Pulmonary artery endothelial cell (primary cell): ENCODE data around the gene CEP170B. TPM values are rescaled to one million over a fixed set of nuclear protein-coding genes. Genes with fewer than 3 reads are reported as not detected.

Experiments used
- DNase-seq: peaks from one replicate; pipeline ENCODE4 v3.0.0-alpha.2; 2011; ENCODE audit warnings: low read depth, low spot score
- total RNA-seq: library from RNA; depleted of rRNA; stranded (reverse); fragments of >200 nt; gene quantifications from 2 replicates; pipeline ENCODE4 v1.2.3, GENCODE V29; 2014

The CEP170B gene
- total RNA-seq, 1 donor from 2014 or later: 17.1 TPM

GRCh38 chr14:104866451-104867370 lies 1.6 kb downstream of the CEP170B start:
- DNase-seq: no peak

GRCh38 chr14:104867371-104868059 lies 2.4 kb downstream of the CEP170B start:
- DNase-seq: no peak

GRCh38 chr14:104868060-104868740 lies 3.1 kb downstream of the CEP170B start:
- DNase-seq: no peak

- DNase-seq: no peak
Measured at GRCh38 chr14:104868811-104869572, 3.9 kb downstream of the CEP170B start.

- no peak for DNase-seq
Measured at GRCh38 chr14:104869669-104870367, 4.8 kb downstream of the CEP170B start.

GRCh38 chr14:104870368-104871144 lies 5.5 kb downstream of the CEP170B start:
- DNase-seq: no peak

- no peak for DNase-seq
Measured at GRCh38 chr14:104871145-104871655, 6.1 kb downstream of the CEP170B start.

- DNase-seq: no peak
Measured at GRCh38 chr14:104871656-104872468, 6.8 kb downstream of the CEP170B start.

- DNase-seq: no peak
Measured at GRCh38 chr14:104872469-104873341, 7.6 kb downstream of the CEP170B start.

- DNase-seq: no peak
Measured at GRCh38 chr14:104873380-104874055, 8.4 kb downstream of the CEP170B start.

- DNase-seq: no peak
Measured at GRCh38 chr14:104874110-104874531, 9.1 kb downstream of the CEP170B start.

GRCh38 chr14:104874571-104875411 lies 9.7 kb downstream of the CEP170B start:
- DNase-seq: no peak

- DNase-seq: no peak
Measured at GRCh38 chr14:104875412-104875751, 10.3 kb downstream of the CEP170B start.

GRCh38 chr14:104875811-104876210 lies 10.7 kb downstream of the CEP170B start:
- no peak for DNase-seq

GRCh38 chr14:104876251-104876699 lies 11.2 kb downstream of the CEP170B start:
- no peak for DNase-seq
